A673 (cell line): ENCODE results near the gene ERBB2.

Experiments used
- CTCF ChIP-seq: fragments of 300-800, 200-600 bp; sonication (generic); conservative IDR thresholded peaks from 2 replicates; pipeline ENCODE4 v1.5.1; 2017; ENCODE audit warnings: low read depth, mild to moderate bottlenecking, antibody characterized with exemption, low read length, moderate library complexity, mixed read lengths
- EZH2 ChIP-seq: fragments of 200-600 bp; sonication (generic); IDR thresholded peaks from 2 replicates; pipeline ENCODE4 v1.6.1; 2017; ENCODE audit warnings: borderline replicate concordance, low read depth, mild to moderate bottlenecking, mixed read lengths, antibody characterized with exemption, low read length; ENCODE audit not compliant: poor library complexity, severe bottlenecking

- no peak for TF ChIP-seq CTCF
- no peak for TF ChIP-seq EZH2
Observed at GRCh38 chr17:39701012-39701783, 1.3 kb downstream of the ERBB2 start.
